Neutrophil (primary cell): ENCODE results near the gene MMP8.
A peak's percentile ranks its signal among the peaks of the same experiment; 100 is the strongest.

Experiments used
- H3K27ac ChIP-seq: fragments of 200-600 bp; sonication (generic); 2 replicates; pipeline ENCODE4 v1.5.1; 2016; ENCODE audit warnings: mild to moderate bottlenecking, moderate library complexity
- H3K27me3 ChIP-seq: fragments of 200-600 bp; sonication (generic); 2 replicates; pipeline ENCODE4 v1.6.0; 2016; ENCODE audit warnings: mild to moderate bottlenecking
- H3K36me3 ChIP-seq: fragments of 200-600 bp; sonication (generic); 2 replicates; pipeline ENCODE4 v1.5.1; 2017
- H3K4me1 ChIP-seq, 2 experiments: fragments of 200-600 bp in 1 of 2; sonication (generic) in 1 of 2; 1 replicate in 1 of 2; 2 replicates in 1 of 2; pipeline versions ENCODE4 v1.5.1 to v1.6.1; 2013 to 2016; ENCODE audit warnings: low read depth in 1 of 2, low read length in 1 of 2, mild to moderate bottlenecking in 1 of 2, moderate library complexity in 1 of 2; ENCODE audit not compliant: control insufficient read depth in 1 of 2, insufficient read depth in 1 of 2
- H3K4me3 ChIP-seq, 2 experiments: fragments of 200-600 bp in 1 of 2; sonication (generic) in 1 of 2; 1 replicate in 1 of 2; 2 replicates in 1 of 2; pipeline ENCODE4 v1.5.1; 2013 to 2016; ENCODE audit warnings: low read depth in 1 of 2, low read length in 1 of 2, mild to moderate bottlenecking in 1 of 2, moderate library complexity in 1 of 2
- H3K9me3 ChIP-seq: fragments of 200-600 bp; sonication (generic); 2 replicates; pipeline ENCODE4 v1.5.1; 2016
- TF ChIP-seq, protein P1 (sequence below): fragments of 200-600 bp; sonication (generic); IDR thresholded peaks from 2 replicates; pipeline ENCODE4 v1.5.1; 2016; ENCODE audit warnings: antibody characterized with exemption

Gene MMP8

DNA sequence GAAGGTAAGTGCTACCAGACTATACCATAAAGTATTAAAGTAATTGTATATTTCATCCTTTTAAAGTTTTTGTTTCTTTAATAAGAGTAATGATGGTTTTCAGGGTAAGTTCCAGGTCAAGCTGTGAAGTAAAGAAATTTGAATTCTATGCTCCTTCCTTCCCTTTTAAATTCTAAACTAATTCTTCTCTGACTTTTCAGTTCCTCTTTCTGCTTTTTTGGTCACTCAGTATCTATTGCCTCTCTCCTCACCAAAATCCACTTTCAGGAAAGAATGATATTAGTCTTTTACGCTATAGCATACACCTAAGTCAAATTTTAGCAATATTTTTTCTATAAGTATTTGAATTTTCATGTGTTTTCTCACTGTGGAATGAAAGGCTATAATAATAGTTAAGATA is 8.2 kb downstream of the MMP8 start:
- Histone ChIP-seq H3K27me3 (no peaks in the 10 kb centered on the region), H3K4me1 (peaks cover 58 to 65% of the 10 kb centered on the region in 2 experiments), H3K36me3 (peaks cover 17% of the 10 kb centered on the region), H3K4me3 (no peak overlapping the region), H3K27ac (peak overlapping the region; percentile 73), H3K9me3 (no peaks in the 10 kb centered on the region)
- TF ChIP-seq, protein P1, sequence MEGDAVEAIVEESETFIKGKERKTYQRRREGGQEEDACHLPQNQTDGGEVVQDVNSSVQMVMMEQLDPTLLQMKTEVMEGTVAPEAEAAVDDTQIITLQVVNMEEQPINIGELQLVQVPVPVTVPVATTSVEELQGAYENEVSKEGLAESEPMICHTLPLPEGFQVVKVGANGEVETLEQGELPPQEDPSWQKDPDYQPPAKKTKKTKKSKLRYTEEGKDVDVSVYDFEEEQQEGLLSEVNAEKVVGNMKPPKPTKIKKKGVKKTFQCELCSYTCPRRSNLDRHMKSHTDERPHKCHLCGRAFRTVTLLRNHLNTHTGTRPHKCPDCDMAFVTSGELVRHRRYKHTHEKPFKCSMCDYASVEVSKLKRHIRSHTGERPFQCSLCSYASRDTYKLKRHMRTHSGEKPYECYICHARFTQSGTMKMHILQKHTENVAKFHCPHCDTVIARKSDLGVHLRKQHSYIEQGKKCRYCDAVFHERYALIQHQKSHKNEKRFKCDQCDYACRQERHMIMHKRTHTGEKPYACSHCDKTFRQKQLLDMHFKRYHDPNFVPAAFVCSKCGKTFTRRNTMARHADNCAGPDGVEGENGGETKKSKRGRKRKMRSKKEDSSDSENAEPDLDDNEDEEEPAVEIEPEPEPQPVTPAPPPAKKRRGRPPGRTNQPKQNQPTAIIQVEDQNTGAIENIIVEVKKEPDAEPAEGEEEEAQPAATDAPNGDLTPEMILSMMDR, result no peak

DNA sequence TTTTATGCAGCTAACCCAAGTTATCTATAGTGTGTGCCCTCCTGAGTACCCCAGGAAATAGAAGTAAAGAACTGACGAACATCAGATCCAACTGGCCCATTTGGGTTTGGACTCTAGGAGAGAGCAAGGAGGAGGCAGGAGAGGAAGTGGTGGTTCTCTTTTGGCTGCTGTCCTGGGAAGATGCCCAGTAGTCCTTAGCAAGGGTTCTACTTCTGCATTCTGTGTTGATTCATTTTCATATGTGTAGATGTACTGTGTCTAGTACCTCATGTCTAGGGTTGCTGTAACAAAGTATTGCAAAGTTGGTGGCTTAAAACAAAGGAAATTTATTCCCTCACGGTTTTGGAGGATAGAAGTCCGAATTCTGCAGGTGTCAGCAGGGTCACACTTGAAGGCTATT is 12.6 kb downstream of the MMP8 start:
- TF ChIP-seq, protein P1, result no peak
- Histone ChIP-seq H3K36me3 (peaks cover 17% of the 10 kb centered on the region), H3K27ac (peak overlapping the region; percentile 68), H3K4me3 (no peak overlapping the region), H3K27me3 (no peaks in the 10 kb centered on the region), H3K4me1 (peaks cover 47 to 49% of the 10 kb centered on the region in 2 experiments), H3K9me3 (no peaks in the 10 kb centered on the region)

DNA sequence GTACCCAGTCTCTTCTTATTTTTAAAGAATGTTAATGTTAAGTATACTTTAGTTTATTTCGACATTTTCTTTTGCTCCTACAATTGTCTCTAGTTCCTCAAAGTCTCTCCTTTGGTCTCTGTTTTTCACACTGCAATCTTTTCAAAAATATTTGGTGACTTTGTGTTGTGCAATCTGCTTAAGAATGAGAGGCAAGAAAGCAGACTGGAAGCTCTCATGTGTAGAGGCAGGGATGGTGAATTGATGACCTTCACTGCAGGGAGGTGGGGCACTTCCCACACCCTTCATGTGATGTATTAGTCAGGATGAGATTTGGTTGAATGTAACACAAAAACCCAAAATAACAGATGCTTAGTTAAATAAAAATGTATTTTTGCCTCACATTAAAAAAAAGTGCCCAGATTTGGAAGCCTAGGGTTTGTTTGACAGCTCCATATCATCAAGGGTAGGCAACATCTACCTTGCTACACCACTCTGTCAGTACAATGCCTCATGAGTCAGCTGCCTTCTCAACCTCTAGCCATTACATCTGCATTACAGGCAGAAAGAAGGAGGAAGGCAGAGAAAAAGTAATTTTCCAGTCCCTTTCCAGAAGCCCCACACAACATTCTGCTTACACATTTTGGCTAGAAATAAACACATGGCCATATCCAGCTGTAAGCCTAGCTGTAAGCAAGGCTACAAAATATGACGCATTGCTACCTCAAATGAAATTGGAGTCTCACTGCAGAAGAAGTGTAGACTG is 15.4 kb downstream of the MMP8 start:
- TF ChIP-seq, protein P1, result no peak
- no peaks in the 10 kb centered on the region for H3K9me3 ChIP-seq
- H3K4me3 ChIP-seq, result no peak overlapping the region
- H3K27me3 ChIP-seq, result no peaks in the 10 kb centered on the region
- H3K36me3 ChIP-seq, result peaks cover 5% of the 10 kb centered on the region
- peak overlapping the region; percentile 68 for H3K27ac ChIP-seq
- H3K4me1 ChIP-seq, result peaks cover 30 to 37% of the 10 kb centered on the region in 2 experiments

DNA sequence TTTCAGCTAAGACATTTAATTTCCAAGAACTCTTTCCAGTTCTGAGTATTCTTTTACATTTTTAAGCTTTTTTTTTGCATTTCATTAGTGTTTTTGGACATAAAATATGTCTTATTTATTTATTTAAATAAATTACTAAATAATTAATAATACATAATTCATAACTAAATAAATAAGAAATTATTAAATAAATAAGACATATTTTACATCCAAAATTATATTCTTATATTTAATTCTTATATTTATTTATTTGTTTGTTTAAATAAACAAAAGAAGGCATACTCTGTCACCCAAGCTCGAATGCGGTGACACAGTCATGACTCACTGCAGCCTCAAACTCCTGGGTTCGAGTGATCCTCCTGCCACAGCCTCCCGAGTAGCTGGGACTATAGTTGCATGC is 16.1 kb downstream of the MMP8 start:
- Histone ChIP-seq H3K27me3 (no peaks in the 10 kb centered on the region), H3K9me3 (no peaks in the 10 kb centered on the region), H3K27ac (peak overlapping the region; percentile 68), H3K4me1 (peaks cover 30 to 37% of the 10 kb centered on the region in 2 experiments), H3K4me3 (no peak overlapping the region), H3K36me3 (peaks cover 5% of the 10 kb centered on the region)
- TF ChIP-seq, protein P1, result no peak

DNA sequence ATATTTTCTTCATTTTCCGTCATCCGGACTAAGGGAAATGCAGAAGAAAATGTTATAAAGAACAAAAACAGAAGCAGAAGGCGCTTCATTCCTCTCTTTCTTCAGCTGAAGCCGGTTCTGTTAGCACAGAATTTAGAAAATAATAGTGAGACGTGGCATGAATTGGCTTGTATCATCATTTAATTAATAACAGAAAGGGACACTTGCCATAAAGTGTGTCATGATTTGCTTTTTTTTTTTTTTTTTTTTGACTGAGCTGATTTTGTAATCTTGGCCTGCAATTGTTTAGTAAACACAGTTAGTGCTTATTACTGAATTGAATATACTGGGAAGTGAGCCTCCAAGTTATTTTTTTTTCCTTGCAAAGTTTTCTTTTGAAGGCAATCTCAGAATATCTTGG is 19.1 kb downstream of the MMP8 start, which contains the start of gene MMP27:
TSS of gene MMP27 (minus strand) at position 144 of the 400 bp plus-strand sequence. CDS start at position 89, 55 bp downstream.
- Histone ChIP-seq H3K27ac (no peak within 1 kb of the TSS), H3K4me3 (no peak within 1 kb of the TSS), H3K4me1 (peaks cover 26 to 34% of the 10 kb centered on the region in 2 experiments), H3K36me3 (no peaks in the 10 kb centered on the region), H3K27me3 (no peaks in the 10 kb centered on the region), H3K9me3 (no peaks in the 10 kb centered on the region)
- TF ChIP-seq, protein P1, result no peak
